ENCODE results near the gene LBX2. TPM values are rescaled to one million over a fixed set of nuclear protein-coding genes. Genes with fewer than 3 reads are reported as not detected.

LBX2 gene
- total RNA-seq, 4 donors from 2014 or later = 0.32 to 1.7 (median 0.84) TPM

GRCh38 chr2:74511104-74511989 lies 11.9 kb upstream of the LBX2 start:
- Histone ChIP-seq H3K4me1 (peaks cover 34 to 45% (median 44%) of the 10 kb centered on the region in 4 donors), H3K9me3 (no peaks in the 10 kb centered on the region), H3K27ac (replicated peaks in 1 of 4) (no peak overlapping the region), H3K36me3 (peaks cover 0 to under 1% (median under 1%) of the 10 kb centered on the region in 4 donors), H3K4me3 (no peak overlapping the region), H3K27me3 (peaks cover 18 to 78% (median 53%) of the 10 kb centered on the region in 4 donors)
- no peak for TF ChIP-seq CTCF (IDR thresholded peaks at IDR 0.05)
- 47% methylated on average over 11 of the region's 11 CpGs for whole genome bisulfite sequencing
- intact Hi-C loops (cut with DNase I) = no loop called here
- no peak for DNase-seq (ENCODE audit: extremely low spot score)

GRCh38 chr2:74510272-74510671 lies 10.9 kb upstream of the LBX2 start:
- no peaks in the 10 kb centered on the region for H3K9me3 ChIP-seq
- peaks cover 0 to 11% (median 9%) of the 10 kb centered on the region in 4 donors for H3K36me3 ChIP-seq
- no peak overlapping the region for H3K27ac ChIP-seq (replicated peaks in 1 of 4)
- intact Hi-C loops (cut with DNase I) = no loop called here
- TF ChIP-seq POLR2AphosphoS5 (IDR thresholded peaks at IDR 0.05) (no peak), POLR2A (IDR thresholded peaks at IDR 0.05; ENCODE audit: low read depth) (no peak)
- H3K4me3 ChIP-seq = no peak overlapping the region
- H3K27me3 ChIP-seq = peaks cover 18 to 78% (median 42%) of the 10 kb centered on the region in 4 donors
- 79% methylated on average over 4 of the region's 4 CpGs for WGBS
- DNase-seq (ENCODE audit: extremely low spot score) = no peak
- H3K4me1 ChIP-seq = peaks cover 33 to 45% (median 44%) of the 10 kb centered on the region in 4 donors

- WGBS = 19% methylated on average over 24 of the region's 38 CpGs
- no peaks in the 10 kb centered on the region for H3K9me3 ChIP-seq
- no peak for DNase-seq (ENCODE audit: extremely low spot score)
- H3K27me3 ChIP-seq = peaks cover under 1 to 75% (median 21%) of the 10 kb centered on the region in 4 donors
- peak overlapping the region; percentile 92 to 99 (median 99) for H3K27ac ChIP-seq (replicated peaks in 1 of 4)
- peaks cover 32 to 48% (median 43%) of the 10 kb centered on the region in 4 donors for H3K4me1 ChIP-seq
- no peak for TF ChIP-seq POLR2A (IDR thresholded peaks at IDR 0.05; ENCODE audit: low read depth)
- no peak for TF ChIP-seq EP300 (IDR thresholded peaks at IDR 0.05)
- intact Hi-C loops (cut with DNase I) = no loop called here
- peaks cover 0 to 21% (median 18%) of the 10 kb centered on the region in 4 donors for H3K36me3 ChIP-seq
- peak overlapping the region; percentile 71 to 99 (median 86) for H3K4me3 ChIP-seq
Measured at GRCh38 chr2:74507926-74508520, 8.6 kb upstream of the LBX2 start.

GRCh38 chr2:74507145-74507925 lies 7.9 kb upstream of the LBX2 start, which contains the start of gene PCGF1:
TSS of gene PCGF1 (minus strand) at chr2:74507695. CDS start at chr2:74507668, 27 bp downstream.
- Histone ChIP-seq H3K4me1 (peaks cover 34 to 55% (median 50%) of the 10 kb centered on the region in 4 donors), H3K4me3 (peak within 1 kb of the TSS; percentile 71 to 99 (median 86)), H3K36me3 (peaks cover 0 to 21% (median 18%) of the 10 kb centered on the region in 4 donors), H3K27me3 (peaks cover 0 to 75% (median 23%) of the 10 kb centered on the region in 4 donors), H3K9me3 (no peaks in the 10 kb centered on the region), H3K27ac (replicated peaks in 1 of 4) (peak within 1 kb of the TSS; percentile 92 to 99 (median 99))
- intact Hi-C loops (cut with DNase I) = no loop called here
- peak; percentile 100 for DNase-seq (ENCODE audit: extremely low spot score)
- 3% methylated on average over 27 of the region's 56 CpGs for WGBS
- TF ChIP-seq EP300 (IDR thresholded peaks at IDR 0.05) = no peak
- TF ChIP-seq CTCF (IDR thresholded peaks at IDR 0.05) = peak in 2 of 3 experiments; percentile 29 to 30
- TF ChIP-seq POLR2AphosphoS5 (IDR thresholded peaks at IDR 0.05) = peak; percentile 78 to 86
- TF ChIP-seq POLR2A (IDR thresholded peaks at IDR 0.05; ENCODE audit: low read depth) = no peak

- H3K4me3 ChIP-seq = peak overlapping the region in 1 of 4 donors; percentile 99
- no peak for TF ChIP-seq POLR2A (IDR thresholded peaks at IDR 0.05; ENCODE audit: low read depth)
- TF ChIP-seq POLR2AphosphoS5 (IDR thresholded peaks at IDR 0.05) = no peak
- TF ChIP-seq EP300 (IDR thresholded peaks at IDR 0.05) = no peak
- TF ChIP-seq CTCF (IDR thresholded peaks at IDR 0.05) = no peak
- H3K9me3 ChIP-seq = no peaks in the 10 kb centered on the region
- H3K27ac ChIP-seq (replicated peaks in 1 of 4) = no peak overlapping the region
- intact Hi-C loops (cut with DNase I) = no loop called here
- no peak for DNase-seq (ENCODE audit: extremely low spot score)
- H3K4me1 ChIP-seq = peaks cover 36 to 58% (median 54%) of the 10 kb centered on the region in 4 donors
- peaks cover 0 to 21% (median 18%) of the 10 kb centered on the region in 4 donors for H3K36me3 ChIP-seq
- H3K27me3 ChIP-seq = peaks cover 0 to 75% (median 18%) of the 10 kb centered on the region in 4 donors
- 93% methylated on average over 14 of the region's 14 CpGs for WGBS
Measured at GRCh38 chr2:74505448-74506246, 6.2 kb upstream of the LBX2 start.

Data from esophagus muscularis mucosa (tissue), 4 donors.